Stimulated activated CD4-positive, alpha-beta T cell treated with anti-CD3 and anti-CD28 coated beads, Interleukin-4, amount 100 ng/mL, for 4 hours (primary cell): ENCODE results near the gene VIPR2.
"Not testable (repeated sequence)": the region's sequence is repeated elsewhere in the genome, so short reads cannot be mapped to it uniquely, and the experiment has no call there.

Source experiments
- DNase-seq, 2 experiments: peaks; one replicate each; pipeline ENCODE4 v3.0.0-alpha.2; 2020

Gene VIPR2

DNA sequence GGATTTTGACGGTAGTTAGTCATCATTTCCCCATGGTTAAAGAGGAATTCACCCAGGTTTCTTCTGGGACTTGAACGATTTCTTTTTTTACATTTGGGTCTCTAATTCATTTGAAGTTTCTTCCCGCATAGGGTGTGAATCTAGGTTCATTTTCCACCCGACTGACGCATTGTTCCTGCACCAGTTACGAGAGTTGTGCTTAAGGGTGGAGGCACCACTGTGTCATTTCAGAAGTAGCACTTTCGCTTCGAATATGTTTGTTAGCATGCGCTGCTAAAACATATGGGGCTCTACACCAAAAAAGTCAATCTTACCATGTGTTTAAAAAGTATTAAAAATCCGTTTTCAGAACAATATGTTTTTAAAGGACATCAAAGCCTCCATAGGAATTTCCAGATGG, 140.3 kb downstream of the VIPR2 start:
- DNase-seq = no peak

DNA sequence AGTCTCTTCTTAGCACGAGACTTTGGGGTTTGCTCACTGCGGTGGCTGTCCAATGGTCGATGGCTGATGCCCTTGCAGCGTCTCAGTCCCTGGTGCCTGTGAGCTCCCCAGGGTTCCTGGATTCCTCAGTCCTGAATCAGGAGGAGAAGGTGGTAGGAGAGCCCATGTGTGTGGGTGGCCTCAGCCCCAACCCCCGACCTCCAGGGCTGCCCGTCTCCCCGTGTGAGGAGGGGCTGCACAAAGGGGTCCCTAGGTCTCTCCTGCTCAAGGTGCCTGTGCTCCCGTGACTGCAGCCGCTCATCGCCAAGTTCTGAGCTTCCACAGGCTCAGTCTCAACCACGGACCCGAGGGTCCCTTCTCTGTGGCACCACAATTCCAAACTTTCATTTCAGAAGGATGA, 142.9 kb downstream of the VIPR2 start:
- DNase-seq = no peak

DNA sequence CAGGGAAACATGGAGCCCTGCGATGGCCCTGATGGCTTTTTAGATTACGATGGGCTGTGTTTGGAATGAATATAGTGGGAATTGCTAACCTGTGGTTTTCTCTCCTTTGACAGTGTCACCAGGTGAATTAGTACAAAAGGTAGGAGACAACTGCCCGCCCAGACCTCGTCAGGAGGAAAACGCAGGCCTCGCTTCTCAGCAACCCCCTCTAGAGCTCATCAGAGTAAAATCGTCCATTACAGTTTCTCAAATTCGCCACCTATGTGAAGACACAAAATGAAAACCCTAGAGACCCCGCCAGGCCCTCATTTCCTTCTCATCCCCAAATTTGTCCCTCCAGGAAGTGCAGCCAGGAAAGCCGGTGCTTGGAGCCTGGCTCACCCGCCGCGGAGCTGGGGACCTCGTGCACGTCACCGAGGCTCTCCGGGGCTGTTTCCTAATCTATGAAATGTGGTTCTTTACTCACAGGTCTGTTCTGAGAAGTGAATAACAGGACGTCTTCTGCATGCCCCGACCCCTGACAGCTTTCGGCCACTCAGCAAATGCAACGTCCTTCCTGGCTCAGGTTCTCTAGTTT, 143.7 kb downstream of the VIPR2 start:
- DNase-seq = no peak

DNA sequence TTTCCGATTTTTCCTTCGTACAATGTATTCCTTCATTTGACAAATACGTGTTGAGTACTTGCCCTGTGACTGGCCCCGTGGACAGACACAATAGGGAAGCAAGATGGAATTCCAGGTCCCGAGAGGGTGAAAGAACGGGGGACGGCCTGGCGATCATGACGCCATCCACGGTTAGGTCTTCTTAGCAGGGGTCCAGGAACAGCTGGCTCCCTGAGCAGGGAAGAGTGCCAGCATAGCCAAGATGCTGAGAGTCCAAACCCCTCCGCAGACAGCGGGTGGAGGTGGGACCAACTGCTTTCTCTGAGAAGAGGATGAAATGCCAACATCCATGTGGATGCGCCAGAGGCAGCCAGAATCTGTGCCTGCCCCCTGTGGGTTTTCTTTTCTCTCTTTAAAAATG, 144.6 kb downstream of the VIPR2 start:
- DNase-seq = no peak

DNA sequence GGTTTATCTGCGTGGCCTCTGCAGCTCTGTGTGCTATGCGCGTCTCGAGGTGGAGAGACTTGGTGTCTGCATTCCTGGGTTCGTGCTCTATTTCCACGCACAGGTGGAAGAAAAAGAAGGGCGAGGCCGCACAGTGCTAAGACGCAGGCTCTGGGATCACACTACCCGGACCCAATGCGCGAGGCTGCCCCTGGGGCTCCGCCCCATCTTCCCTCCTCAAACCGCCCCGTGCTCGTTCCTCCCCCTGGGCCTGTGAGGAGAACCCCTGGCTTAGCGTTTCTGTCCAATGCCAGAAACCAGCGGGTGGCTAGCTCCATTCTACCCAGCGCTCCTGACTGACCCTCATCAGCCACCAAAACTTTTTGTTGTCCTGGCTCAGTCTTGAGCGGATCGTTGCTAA, 145.2 kb downstream of the VIPR2 start:
- DNase-seq = no peak

DNA sequence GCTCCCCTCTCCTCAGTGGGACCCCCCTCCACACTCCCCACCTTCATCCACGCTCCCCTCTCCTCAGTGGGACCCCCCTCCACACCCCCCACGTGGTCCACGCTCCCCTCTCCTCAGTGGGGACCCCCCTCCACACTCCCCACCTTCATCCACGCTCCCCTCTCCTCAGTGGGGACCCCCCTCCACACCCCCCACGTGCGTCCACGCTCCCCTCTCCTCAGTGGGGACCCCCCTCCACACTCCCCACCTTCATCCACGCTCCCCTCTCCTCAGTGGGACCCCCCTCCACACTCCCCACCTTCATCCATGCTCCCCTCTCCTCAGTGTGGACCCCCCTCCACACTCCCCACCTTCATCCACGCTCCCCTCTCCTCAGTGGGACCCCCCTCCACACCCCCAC, 146.4 kb downstream of the VIPR2 start:
- not testable (repeated sequence) for DNase-seq

DNA sequence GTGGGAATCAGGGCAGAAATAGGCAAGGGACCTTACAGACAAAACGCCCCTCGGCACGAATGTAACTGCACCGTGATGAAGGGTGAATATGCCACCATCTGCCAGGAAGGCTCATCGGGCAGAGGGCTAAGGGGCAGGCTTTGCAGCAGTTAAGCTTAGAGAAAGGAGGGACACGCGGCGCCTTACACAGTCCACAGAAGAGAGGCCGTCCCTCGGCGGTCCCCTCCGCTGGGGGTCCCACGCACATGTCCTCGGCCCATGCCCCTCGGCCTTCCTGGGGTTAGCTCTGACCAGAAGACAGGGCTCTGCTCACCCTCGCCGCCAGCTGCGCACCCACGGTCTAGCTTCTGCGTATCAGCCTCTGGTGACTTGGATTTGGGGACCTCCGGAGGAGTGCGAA, 147.2 kb downstream of the VIPR2 start:
- DNase-seq = no peak

DNA sequence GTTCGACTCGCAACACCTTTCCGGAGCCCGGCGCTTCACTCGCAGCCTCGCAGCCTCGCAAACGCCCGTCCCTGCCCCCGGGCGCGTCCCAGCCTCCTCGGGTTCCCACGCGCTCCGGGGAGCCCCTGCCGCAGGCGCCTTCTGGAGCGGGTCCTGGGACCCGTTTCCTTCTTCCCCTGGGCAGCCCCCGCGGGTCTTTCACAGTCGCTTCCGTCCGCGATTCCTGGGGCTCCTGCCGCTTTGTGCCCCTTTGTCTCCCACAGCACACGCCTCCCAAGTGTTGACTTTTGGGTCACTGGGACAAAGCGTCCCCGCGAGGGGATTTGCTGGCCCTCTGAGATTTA, 147.6 kb downstream of the VIPR2 start:
- DNase-seq = no peak

DNA sequence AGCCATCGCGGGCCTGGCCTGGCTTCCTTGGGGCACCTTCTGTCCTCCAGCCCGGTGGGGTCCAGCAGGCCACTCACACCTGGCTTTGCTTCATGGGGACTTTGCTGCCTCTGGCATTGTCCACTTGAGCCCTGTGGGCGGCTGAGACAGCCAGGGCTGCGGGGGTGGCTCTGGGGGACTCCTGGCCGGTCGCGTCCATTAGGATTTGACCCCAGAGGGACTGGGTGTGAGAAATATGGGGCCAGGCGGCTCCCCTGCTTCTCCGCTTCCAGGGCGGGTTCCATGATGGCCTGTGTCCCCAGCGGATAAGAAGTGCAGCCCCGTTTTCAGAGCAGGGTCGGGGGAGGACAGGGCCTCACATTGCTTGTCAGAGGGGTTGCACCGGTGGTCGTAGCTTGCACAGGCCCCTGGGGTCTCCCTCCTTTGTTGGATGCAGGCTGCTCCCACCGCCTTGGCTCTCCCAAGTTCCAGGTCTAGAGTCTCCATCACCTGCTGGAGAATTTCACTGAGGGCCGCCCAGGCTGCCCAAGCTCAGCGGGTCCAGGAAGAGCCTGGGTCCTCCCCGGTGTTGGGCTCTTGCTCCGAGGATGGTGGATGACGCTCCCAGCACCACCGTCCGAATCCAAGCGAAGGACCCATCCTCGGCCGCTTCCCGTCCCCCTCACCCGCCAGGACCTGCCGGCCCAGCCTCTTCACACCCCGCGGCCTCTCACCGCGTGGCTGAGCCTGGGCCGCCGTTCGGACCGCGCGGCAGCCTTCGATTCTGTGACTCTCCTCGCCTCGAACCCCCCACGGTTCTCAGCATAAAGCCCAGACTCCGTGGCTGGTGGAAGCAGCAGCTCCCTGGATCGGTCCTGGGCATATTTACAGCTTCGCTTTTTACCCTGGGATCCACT, 148.2 kb downstream of the VIPR2 start:
- DNase-seq = no peak

DNA sequence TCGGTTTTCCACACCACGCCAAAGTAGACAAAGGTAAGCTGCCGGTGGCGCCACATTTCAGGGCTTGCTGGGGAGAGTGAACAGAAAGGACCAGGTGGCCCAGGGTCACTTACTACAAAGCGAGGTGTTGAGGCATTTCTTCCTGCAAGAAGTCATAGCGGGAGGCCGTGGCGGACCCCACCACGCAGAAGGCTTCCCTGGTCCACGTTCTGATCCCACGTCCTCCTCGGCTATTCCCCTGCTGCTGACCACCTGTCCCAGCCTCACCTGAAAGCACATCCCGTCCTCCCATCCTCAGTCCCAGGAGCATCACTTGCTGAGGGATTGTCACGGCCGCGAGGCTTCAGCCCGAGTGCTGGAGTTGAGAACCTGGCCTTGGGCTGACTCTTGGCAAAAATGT, 149.2 kb downstream of the VIPR2 start:
- no peak for DNase-seq

DNA sequence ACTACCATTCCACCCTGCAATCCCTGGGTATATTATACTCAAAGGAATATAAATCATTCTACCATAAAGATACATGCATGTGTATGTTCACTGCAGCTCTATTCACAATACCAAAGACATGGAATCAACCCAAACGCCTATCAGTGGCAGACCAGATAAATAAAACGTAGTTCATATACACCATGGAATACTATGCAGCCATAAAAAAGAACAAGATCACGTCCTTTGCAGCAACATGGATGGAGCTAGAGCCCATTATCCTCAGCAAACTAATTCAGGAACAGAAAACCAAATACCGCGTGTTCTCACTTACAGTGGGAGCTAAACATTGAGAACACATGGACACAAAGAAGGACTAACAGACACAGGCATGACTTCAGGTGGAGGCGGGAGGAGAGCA, 150.0 kb downstream of the VIPR2 start:
- no peak for DNase-seq

DNA sequence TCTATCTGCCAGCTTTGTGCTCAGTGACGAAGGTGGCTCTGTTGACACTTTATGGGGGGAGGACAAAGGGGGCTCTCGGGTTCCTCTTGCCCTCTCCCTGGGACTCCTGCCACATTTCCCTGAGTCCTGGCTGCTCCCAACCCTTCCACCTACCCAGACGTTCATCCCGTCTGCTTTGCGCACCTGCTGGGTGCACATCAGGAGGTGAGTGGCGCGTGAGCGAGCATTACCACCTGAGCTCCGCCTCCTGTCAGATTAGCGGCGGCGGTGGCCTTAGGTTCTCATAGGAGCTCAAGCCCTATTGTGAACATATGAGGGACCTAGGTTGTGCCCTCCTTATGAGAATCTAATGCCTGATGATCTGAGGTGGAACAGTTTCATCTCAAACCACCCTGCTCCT, 151.1 kb downstream of the VIPR2 start:
- no peak for DNase-seq

DNA sequence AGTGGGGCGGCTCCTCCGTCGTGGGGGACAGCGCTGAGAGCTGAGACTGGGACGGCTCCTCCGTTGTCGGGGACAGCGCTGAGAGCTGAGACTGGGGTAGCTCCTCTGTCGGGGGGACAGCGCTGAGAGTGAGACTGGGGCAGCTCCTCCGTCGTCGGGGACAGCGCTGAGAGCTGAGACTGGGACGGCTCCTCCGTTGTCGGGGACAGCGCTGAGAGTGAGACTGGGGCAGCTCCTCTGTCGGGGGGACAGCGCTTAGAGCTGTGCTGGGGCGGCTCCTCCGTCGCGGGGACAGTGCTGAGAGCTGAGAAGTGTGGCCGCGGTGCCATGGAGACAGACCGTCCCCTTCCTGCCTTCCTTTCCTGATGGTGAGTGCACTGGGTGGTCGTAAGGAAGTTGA, 151.9 kb downstream of the VIPR2 start:
- no peak for DNase-seq

DNA sequence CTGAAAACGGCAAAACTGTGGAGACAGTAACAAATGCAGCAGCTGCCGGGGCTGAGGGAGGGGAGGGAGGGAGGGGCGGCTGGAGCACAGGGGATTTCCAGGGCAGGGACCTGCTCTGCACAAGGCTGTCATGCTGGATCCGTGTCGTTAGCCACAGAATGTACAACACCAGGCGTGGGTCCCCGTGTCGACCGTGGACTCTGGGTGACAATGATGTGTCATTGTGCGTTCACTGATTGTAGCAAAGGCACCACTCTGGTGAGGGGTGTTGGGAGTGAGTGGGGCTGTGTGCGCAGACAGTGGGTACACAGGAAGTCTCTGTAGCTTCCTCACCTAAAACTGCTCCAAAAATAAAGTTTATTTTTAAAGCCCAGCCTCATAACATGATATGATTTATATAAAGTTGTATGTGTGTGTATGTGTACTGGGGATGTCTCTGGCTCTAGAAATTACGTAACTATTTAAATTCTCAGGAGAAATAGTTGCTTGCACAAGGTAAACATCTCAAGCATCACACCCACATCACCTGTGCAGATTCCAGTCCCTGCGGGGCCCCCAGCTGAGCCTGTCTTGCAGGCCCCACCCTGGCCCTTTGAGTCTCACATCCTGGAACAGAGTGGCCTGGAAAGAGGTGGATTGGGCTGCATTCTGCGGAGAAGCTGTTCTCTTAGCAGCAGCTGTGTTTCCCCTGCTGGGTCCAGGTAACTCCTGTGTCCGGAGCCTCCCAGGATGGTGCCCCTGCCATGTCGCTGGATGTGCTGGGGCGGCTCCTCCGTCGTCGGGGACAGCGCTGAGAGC, 152.6 kb downstream of the VIPR2 start:
- no peak for DNase-seq

DNA sequence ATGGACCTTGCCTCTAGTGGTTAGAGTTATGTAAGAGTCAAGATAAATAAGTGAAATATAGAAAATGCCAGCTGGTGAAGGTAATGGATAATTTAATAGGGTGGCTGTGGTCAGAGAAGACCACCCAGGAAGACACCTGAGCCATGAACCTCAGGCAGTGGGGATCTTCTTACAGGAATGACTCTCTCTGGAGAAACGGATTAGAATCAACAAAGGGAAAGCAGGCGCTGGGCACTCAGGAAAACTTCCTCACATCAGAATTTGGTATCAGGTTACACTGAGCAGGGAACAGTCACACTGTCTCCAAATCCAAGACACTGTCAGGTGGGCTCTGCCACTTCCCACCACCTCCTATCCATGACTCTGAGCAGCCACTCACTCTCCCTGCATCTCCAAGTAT, 155.7 kb downstream of the VIPR2 start:
- DNase-seq = no peak

DNA sequence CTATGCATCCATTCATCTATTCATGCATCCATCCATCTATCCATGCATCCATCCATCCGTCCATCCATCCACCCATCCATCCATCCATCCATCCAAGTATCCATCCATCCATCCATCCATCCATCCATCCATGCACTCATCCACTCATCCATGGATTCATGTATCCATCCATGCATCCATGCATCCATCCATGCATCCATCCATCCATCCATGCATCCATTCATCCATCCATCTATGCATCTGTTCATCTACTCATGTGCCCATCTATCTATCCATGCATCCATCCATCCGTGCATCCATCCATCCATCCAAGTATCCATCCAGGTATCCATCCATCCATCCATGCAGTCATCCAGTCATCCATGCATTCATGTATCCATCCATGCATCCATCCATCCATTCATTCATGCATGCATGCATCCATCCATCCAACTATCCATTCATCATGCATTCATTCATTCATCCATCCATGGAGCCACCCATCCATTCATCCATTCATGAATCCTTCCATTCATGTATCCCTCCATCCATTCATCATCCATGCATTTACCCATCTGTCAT, 156.3 kb downstream of the VIPR2 start:
- no peak for DNase-seq

DNA sequence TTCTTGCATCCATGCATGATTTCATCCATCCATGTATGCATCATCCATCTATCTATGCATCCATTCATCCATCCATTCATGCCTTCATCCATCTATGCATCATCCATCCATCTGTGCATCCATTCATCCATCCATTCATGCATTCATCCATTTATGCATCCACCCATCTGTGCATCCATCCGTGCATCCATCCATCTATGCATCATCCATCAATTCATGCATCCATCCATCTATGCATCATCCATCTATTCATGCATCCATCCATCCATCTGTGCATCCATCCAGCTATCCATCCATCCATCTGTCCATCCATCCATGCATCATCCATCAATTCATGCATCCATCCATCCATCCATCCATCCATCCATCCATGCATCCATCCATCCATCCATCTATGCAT, 157.0 kb downstream of the VIPR2 start:
- DNase-seq = no peak

DNA sequence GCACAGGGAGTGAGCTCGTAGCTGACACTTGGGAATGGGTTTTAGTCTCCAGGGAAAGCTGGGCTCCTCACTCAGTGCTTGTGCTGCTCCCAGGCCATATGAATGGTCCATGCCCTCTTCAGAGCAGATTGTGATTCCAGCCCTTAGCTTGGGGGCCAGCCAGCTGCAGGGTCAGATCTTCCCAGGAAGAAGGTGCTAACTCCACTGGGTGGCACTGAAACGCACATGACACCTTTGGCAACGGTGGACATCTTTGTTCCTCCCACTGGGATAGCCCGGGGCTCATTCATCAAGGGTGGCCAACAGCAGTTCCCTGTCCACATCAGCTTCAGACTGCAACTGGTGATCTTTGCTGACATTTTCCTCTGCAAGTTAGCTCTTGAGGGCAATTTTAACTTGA, 159.1 kb downstream of the VIPR2 start:
- no peak for DNase-seq

DNA sequence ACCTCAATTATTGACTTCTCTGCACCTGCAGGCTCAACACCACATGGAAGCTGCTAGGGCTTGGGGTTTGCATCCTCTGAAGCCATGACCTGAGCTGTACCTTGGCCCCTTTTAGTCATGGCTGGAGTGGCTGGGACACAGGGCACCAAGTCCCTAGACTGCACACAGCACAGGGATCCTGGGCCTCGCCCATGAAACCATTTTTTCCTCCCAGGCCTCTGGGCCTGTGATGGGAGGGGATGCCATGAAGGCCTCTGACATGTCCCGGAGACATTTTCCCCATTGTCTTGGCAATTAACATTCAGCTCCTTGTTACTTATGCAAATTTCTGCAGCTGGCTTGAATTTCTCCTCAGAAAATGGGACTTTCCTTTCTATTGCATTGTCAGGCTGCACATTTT, 160.7 kb downstream of the VIPR2 start:
- not testable (repeated sequence) for DNase-seq

DNA sequence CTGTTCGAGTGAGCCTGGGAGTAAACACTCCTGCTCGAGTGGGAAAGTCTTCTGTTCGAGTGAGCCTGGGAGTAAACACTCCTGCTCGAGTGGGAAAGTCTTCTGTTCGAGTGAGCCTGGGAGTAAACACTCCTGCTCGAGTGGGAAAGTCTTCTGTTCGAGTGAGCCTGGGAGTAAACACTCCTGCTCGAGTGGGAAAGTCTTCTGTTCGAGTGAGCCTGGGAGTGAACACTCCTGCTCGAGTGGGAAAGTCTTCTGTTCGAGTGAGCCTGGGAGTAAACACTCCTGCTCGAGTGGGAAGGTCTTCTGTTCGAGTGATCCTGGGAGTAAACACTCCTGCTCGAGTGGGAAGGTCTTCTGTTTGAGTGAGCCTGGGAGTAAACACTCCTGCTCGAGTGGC, 162.6 kb downstream of the VIPR2 start:
- DNase-seq = not testable (repeated sequence)

DNA sequence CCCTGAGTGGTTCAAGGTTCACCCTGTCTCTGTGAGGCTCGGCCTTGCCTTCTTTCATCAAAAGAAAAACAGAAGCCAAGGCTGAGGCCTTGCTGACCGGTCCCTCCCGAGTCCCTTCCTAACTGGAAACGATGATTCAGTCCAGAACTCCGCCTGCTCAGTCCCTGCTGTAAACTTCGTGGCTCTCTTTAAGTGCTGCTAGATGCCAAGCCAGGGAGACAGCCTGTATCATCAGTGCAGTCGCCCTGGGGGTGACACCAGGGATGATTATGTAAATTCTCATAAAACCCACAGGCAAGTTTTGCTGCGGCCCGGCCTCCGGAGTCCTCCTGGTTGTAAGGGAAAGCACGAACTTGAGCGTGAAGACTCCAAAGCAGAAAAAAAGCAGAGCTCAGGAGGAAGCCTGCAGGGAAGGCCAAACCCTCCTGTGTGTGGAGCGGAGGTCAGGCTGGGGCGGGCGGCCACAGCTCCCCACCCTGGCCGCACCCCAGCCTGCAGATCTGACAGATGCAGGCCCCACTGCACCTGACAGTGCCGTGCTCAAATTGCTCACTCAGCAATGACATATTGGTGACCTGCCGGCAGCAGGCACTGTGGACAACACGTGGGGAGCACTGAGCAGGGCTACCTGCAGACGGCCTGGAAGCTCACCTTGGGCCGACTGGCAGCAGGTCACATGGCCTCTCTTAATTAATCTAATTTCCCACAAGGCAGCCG, 164.9 kb downstream of the VIPR2 start:
- no peak for DNase-seq

DNA sequence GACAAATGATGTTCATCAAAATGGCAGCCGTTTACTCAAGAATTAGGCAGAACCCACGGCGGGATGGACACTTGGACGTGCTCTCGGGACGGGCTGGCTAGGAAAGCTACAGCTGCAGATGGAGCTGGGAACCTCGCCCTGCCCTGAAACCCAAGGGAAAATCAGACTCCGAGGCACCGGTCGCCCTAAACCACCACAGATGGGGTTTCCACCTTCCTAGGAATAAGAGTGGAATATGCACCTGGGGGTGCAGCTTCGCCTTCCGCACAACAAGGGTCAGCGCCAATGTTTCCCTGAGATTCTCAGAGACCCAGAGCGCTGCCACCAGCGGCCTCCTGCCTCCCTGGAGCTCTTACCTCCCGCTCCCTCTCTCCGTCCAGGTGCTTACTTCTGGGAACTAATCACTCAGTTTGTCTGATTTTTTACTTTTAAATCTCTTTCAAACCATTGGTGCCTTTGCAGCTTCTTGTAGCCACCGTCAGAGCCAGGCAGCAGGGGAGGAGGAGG, 165.6 kb downstream of the VIPR2 start:
- DNase-seq = no peak
